Liver (tissue), 9 donors: ENCODE results near the gene OR8B12. TPM values are rescaled to one million over a fixed set of nuclear protein-coding genes. Genes with fewer than 3 reads are reported as not detected.
A peak's percentile ranks its signal among the peaks of the same experiment; 100 is the strongest.

Experiments
- DNase-seq: peaks from one replicate; pipeline ENCODE4 v3.0.0-alpha.2; 2017; ENCODE audit warnings: low spot score
- H3K27ac ChIP-seq, 2 donors: one replicate each; pipeline ENCODE4 v1.7.0; 2013; ENCODE audit warnings: inconsistent platforms in 2 of 2, low read length in 2 of 2, control low read depth in 1 of 2, low read depth in 1 of 2, mild to moderate bottlenecking in 1 of 2
- H3K27me3 ChIP-seq, 4 donors: one replicate each; pipeline versions ENCODE4 v1.6.1 to v1.7.0; 2013; ENCODE audit warnings: low read length in 3 of 4, inconsistent platforms in 1 of 4, mild to moderate bottlenecking in 1 of 4, moderate library complexity in 1 of 4; ENCODE audit not compliant: control insufficient read depth in 4 of 4, insufficient read depth in 4 of 4
- H3K36me3 ChIP-seq, 4 donors: one replicate each; pipeline versions ENCODE4 v1.6.1 to v1.7.0; 2013; ENCODE audit warnings: low read length in 3 of 4, mild to moderate bottlenecking in 3 of 4, low read depth in 1 of 4, moderate library complexity in 1 of 4; ENCODE audit not compliant: control insufficient read depth in 4 of 4, insufficient read depth in 3 of 4
- H3K4me1 ChIP-seq, 4 donors: one replicate each; pipeline versions ENCODE4 v1.6.1 to v1.7.0; 2013; ENCODE audit warnings: low read length in 3 of 4, mild to moderate bottlenecking in 3 of 4, moderate library complexity in 1 of 4; ENCODE audit not compliant: control insufficient read depth in 4 of 4, insufficient read depth in 4 of 4
- H3K4me3 ChIP-seq, 3 donors: one replicate each; pipeline versions ENCODE4 v1.6.1 to v1.7.0; 2013; ENCODE audit warnings: low read length in 3 of 3, control low read depth in 1 of 3, low read depth in 1 of 3, mild to moderate bottlenecking in 1 of 3
- H3K9ac ChIP-seq, 2 donors: one replicate each; pipeline ENCODE4 v1.7.0; 2013; ENCODE audit warnings: low read length in 2 of 2, mild to moderate bottlenecking in 2 of 2, moderate library complexity in 2 of 2, control low read depth in 1 of 2, low read depth in 1 of 2
- H3K9me3 ChIP-seq, 4 donors: one replicate each; pipeline versions ENCODE4 v1.6.1 to v1.7.0; 2013; ENCODE audit warnings: low read length in 3 of 4; ENCODE audit not compliant: control insufficient read depth in 4 of 4
- EGR1 ChIP-seq, 2 donors: IDR thresholded peaks; 2 replicates each; pipeline ENCODE4 v1.6.1; 2016 to 2018; ENCODE audit warnings: antibody characterized with exemption in 2 of 2, low read depth in 2 of 2
- FOXA1 ChIP-seq: IDR thresholded peaks from 2 replicates; pipeline ENCODE4 v1.6.1; 2016; ENCODE audit warnings: antibody characterized with exemption
- FOXA2 ChIP-seq: IDR thresholded peaks from 2 replicates; pipeline ENCODE4 v1.6.1; 2016; ENCODE audit warnings: antibody characterized with exemption
- GABPA ChIP-seq, 2 donors: IDR thresholded peaks in 1 of 2; conservative IDR thresholded peaks in 1 of 2; 2 replicates each; pipeline ENCODE4 v1.6.1; 2016; ENCODE audit warnings: antibody characterized with exemption in 2 of 2, mild to moderate bottlenecking in 1 of 2, moderate library complexity in 1 of 2
- HNF4A ChIP-seq, 2 donors: conservative IDR thresholded peaks; 2 replicates each; pipeline ENCODE4 v1.6.1; 2016; ENCODE audit warnings: antibody characterized with exemption in 2 of 2, mild to moderate bottlenecking in 2 of 2
- MAX ChIP-seq: IDR thresholded peaks from 2 replicates; pipeline ENCODE4 v1.6.1; 2016; ENCODE audit warnings: antibody characterized with exemption
- NR2F2 ChIP-seq: IDR thresholded peaks from 2 replicates; pipeline ENCODE4 v1.6.1; 2016; ENCODE audit warnings: antibody characterized with exemption
- RXRA ChIP-seq, 2 donors: IDR thresholded peaks; 2 replicates each; pipeline ENCODE4 v1.6.1; 2017 to 2018; ENCODE audit warnings: antibody characterized with exemption in 2 of 2, mild to moderate bottlenecking in 1 of 2
- YY1 ChIP-seq: IDR thresholded peaks from 2 replicates; pipeline ENCODE4 v1.6.1; 2016; ENCODE audit warnings: antibody characterized with exemption, mild to moderate bottlenecking
- WGBS: extraction: QIAGEN DNeasy Blood & Tissue Kit; methylation state at CpG from one replicate; pipeline ENCODE4 v1.1.7; 2013; 5-methylcytosine and 5-hydroxymethylcytosine counted together
- polyA plus RNA-seq, 2 donors: library from polyadenylated mRNA; stranded (reverse) in 1 of 2; unstranded in 1 of 2; fragments of 200-250 nt in 1 of 2; fragments of >200 nt in 1 of 2; fragmentation: Nextera tagmentation in 1 of 2; extraction: Ambion mirVana in 1 of 2; gene quantifications; one replicate each; pipeline versions ENCODE4 v1.2.1 to v1.2.3, GENCODE V29; 2013 to 2015
- total RNA-seq, 2 donors: library from RNA; depleted of rRNA; stranded (reverse); fragments of >200 nt; gene quantifications; one replicate each; pipeline ENCODE4 v1.2.3, GENCODE V29; 2014
- TF ChIP-seq, protein P1 (sequence below): IDR thresholded peaks from 2 replicates; pipeline ENCODE4 v1.6.1; 2016; ENCODE audit warnings: antibody characterized with exemption
- TF ChIP-seq, protein P2 (sequence below): IDR thresholded peaks from 2 replicates; pipeline ENCODE4 v1.6.1; 2016; ENCODE audit warnings: antibody characterized with exemption
- donor health status: healthy.
- donor health status: healthy.
- donor health status: healthy.
- donor health status: healthy.
- donor health status: healthy.

Gene OR8B12
- total and polyA plus RNA-seq, 4 donors: not detected

DNA sequence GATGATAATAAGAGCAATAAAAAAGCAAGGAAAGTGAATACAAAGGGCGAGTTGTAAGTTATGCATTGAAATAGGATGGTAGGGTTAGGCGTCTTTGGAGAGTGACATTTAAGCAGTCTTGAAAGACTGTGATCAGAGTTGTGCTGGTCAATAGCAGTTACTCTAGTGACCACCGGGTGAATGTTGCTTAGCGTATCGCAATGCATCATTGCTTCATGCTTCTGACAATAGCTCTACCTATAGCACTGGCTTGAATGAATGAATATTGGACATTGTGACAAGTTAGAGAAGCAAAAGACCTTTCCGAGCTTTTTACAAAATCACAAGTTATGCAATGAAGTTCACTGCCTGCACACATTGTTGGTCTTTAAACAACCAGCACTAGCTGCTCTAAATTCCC is 7.7 kb upstream of the OR8B12 start:
- Histone ChIP-seq H3K4me1 (no peaks in the 10 kb centered on the region), H3K4me3 (no peak overlapping the region), H3K27me3 (no peaks in the 10 kb centered on the region), H3K9me3 (no peaks in the 10 kb centered on the region), H3K36me3 (no peaks in the 10 kb centered on the region), H3K9ac (no peak overlapping the region), H3K27ac (no peak overlapping the region)
- no peak for DNase-seq
- WGBS: 77% methylated on average over 6 of the region's 6 CpGs
- TF ChIP-seq FOXA1: no peak
- TF ChIP-seq YY1: no peak
- no peak for TF ChIP-seq MAX
- no peak for TF ChIP-seq NR2F2
- TF ChIP-seq RXRA (IDR thresholded peaks at IDR 0.05): no peak
- TF ChIP-seq, protein P1, sequence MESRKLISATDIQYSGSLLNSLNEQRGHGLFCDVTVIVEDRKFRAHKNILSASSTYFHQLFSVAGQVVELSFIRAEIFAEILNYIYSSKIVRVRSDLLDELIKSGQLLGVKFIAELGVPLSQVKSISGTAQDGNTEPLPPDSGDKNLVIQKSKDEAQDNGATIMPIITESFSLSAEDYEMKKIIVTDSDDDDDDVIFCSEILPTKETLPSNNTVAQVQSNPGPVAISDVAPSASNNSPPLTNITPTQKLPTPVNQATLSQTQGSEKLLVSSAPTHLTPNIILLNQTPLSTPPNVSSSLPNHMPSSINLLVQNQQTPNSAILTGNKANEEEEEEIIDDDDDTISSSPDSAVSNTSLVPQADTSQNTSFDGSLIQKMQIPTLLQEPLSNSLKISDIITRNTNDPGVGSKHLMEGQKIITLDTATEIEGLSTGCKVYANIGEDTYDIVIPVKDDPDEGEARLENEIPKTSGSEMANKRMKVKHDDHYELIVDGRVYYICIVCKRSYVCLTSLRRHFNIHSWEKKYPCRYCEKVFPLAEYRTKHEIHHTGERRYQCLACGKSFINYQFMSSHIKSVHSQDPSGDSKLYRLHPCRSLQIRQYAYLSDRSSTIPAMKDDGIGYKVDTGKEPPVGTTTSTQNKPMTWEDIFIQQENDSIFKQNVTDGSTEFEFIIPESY: no peak
- TF ChIP-seq, protein P2, sequence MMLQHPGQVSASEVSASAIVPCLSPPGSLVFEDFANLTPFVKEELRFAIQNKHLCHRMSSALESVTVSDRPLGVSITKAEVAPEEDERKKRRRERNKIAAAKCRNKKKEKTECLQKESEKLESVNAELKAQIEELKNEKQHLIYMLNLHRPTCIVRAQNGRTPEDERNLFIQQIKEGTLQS: no peak
- no peak for TF ChIP-seq GABPA (IDR thresholded peaks at IDR 0.05 in 1 of 2, conservative IDR thresholded peaks at IDR 0.05 in 1 of 2)
- TF ChIP-seq EGR1 (IDR thresholded peaks at IDR 0.05; ENCODE audit: low read depth in 2 of 2): no peak

DNA sequence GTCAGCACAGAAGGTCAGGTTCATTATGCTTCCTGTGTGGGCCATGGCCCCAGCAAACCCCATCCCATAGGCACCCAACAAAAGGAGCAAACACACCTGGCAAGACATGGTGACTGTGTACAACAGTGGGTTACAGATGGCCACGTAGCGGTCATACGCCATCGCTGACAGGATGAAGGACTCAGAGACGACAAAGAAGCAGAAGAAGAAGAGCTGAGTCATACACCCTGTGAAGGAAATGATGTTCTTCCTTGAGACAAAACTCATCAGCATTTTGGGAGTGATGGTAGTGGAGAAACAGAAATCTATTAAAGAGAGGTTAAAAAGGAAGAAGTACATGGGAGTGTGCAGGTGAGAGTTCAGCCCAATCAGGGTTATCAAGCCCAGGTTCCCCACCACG is 309 bp downstream of the OR8B12 start:
- 79% methylated on average over 6 of the region's 6 CpGs for WGBS
- H3K9ac ChIP-seq: no peak overlapping the region
- H3K27me3 ChIP-seq: peaks cover 0 to 2% (median 0%) of the 10 kb centered on the region in 4 donors
- no peak overlapping the region for H3K4me3 ChIP-seq
- DNase-seq: no peak
- no peaks in the 10 kb centered on the region for H3K36me3 ChIP-seq
- TF ChIP-seq YY1: no peak
- peaks cover 0 to under 1% (median 0%) of the 10 kb centered on the region in 4 donors for H3K4me1 ChIP-seq
- H3K9me3 ChIP-seq: no peaks in the 10 kb centered on the region
- H3K27ac ChIP-seq: no peak overlapping the region

DNA sequence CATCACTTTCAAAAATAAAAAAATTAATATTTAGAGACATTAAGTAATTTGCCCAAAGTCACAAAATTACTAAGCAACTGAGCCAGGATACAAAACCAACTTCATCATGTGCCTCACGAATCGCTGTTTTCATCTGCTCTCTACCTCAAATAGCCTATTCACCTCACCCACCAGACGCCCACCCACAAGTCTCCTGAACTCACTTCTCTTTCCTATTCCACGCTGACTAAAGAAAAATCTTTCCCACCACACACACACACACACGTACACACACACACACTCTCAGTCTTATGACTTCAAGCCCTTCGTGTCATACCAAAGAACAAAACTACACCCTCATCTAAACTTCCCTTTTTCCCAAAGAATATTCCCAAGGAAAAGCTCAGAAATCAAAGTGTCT is 2.2 kb downstream of the OR8B12 start:
- no peak for TF ChIP-seq FOXA1
- TF ChIP-seq FOXA2: no peak
- TF ChIP-seq GABPA (IDR thresholded peaks at IDR 0.05 in 1 of 2, conservative IDR thresholded peaks at IDR 0.05 in 1 of 2): no peak
- TF ChIP-seq HNF4A (conservative IDR thresholded peaks at IDR 0.05): no peak
- no peak for TF ChIP-seq RXRA (IDR thresholded peaks at IDR 0.05)
- no peak overlapping the region for H3K4me3 ChIP-seq
- H3K27me3 ChIP-seq: peaks cover 0 to 2% (median 0%) of the 10 kb centered on the region in 4 donors
- no peak for DNase-seq
- H3K4me1 ChIP-seq: peaks cover 0 to 4% (median 0%) of the 10 kb centered on the region in 4 donors
- WGBS: 75% methylated on average over 6 of the region's 6 CpGs
- no peak overlapping the region for H3K27ac ChIP-seq
- H3K9ac ChIP-seq: no peak overlapping the region
- H3K36me3 ChIP-seq: no peaks in the 10 kb centered on the region
- no peaks in the 10 kb centered on the region for H3K9me3 ChIP-seq

DNA sequence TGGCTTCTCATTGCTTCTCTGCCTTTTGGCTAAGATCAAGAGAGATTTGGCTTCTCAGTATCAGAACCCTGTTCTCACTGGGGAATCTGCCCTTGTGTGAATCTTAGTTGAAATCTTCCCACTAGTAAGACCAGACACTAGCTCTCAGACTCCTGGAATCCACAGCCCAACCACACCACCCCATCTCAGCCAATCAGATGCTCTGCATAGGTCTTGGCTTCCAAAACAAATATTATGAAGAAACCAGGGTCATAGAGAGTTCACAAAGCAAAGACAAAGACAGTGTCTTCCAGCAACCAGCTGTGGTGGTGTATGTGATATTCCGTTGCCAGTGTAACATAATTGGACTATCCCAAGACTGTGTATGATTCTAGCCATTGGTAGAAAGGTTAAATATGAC is 5.4 kb downstream of the OR8B12 start:
- Histone ChIP-seq H3K27ac (no peak overlapping the region), H3K4me1 (peaks cover 0 to 4% (median 0%) of the 10 kb centered on the region in 4 donors), H3K4me3 (no peak overlapping the region), H3K36me3 (no peaks in the 10 kb centered on the region), H3K9ac (no peak overlapping the region), H3K9me3 (no peaks in the 10 kb centered on the region), H3K27me3 (peaks cover 0 to 2% (median 0%) of the 10 kb centered on the region in 4 donors)
- 28% methylated on average over 1 of the region's 1 CpG for WGBS
- peak in 1 of 2 donors; percentile 9 for TF ChIP-seq RXRA (IDR thresholded peaks at IDR 0.05)
- no peak for TF ChIP-seq HNF4A (conservative IDR thresholded peaks at IDR 0.05)
- no peak for DNase-seq
